ENCODE results near the gene MGARP. TPM values are rescaled to one million over a fixed set of nuclear protein-coding genes. Genes with fewer than 3 reads are reported as not detected.

Gene MGARP
- total and polyA plus RNA-seq, 9 of the 15 experiments (the other 6 are each of a cell fraction or from before 2014, with no cell fraction given) = 0.11 to 0.45 (median 0.23) TPM; not detected in 4

DNA sequence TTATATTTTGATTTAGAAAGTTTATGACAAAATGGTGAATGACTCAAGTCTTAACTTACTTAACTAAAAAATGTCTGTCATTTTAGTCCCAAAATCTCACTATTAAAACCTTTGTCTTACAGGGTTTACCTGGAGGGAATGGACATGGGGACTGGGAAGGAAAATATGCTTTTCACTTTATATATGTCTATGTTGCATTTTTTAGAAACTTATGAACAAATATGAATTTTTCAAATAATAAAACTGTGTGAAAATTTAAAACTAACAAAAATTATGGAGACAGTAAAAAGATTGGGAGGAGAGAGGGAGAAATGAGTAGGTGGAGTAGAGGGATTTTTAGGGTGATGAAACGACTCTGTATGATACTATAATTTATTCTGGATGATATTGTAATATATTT, 6.2 kb downstream of the MGARP start:
- BruUV-seq (replicated peaks) = no TSS peak
- Histone ChIP-seq H3K4me2 (ENCODE audit: insufficient read depth, low read length) (no peak overlapping the region), H4K20me1 (replicated peaks; ENCODE audit: control insufficient read depth, insufficient read depth, low read length) (no peaks in the 10 kb centered on the region), H3K4me1 (replicated peaks in 1 of 2; ENCODE audit: control insufficient read depth in 2 of 2, insufficient read depth in 2 of 2, low read length in 2 of 2) (no peaks in the 10 kb centered on the region), H3K9me3 (replicated peaks; ENCODE audit: control insufficient read depth, insufficient read depth, low read depth, low read length) (no peaks in the 10 kb centered on the region), H3K27me3 (ENCODE audit: control insufficient read depth in 2 of 2, insufficient read depth in 2 of 2, low read length in 2 of 2) (no peaks in the 10 kb centered on the region), H3K27ac (ENCODE audit: extremely low read depth, low read depth, low read length) (no peak overlapping the region), H3K9ac (ENCODE audit: insufficient read depth in 1 of 2, low read depth in 2 of 2, low read length in 2 of 2) (no peak overlapping the region), H3K9me1 (ENCODE audit: control insufficient read depth, insufficient read depth, low read length) (no peaks in the 10 kb centered on the region), H3K4me3 (no peak overlapping the region), H3K36me3 (ENCODE audit: control insufficient read depth, insufficient read depth, low read length) (no peaks in the 10 kb centered on the region), H2AFZ (ENCODE audit: low read depth, low read length) (no peak overlapping the region), H3K79me2 (ENCODE audit: control insufficient read depth, insufficient read depth, low read length) (no peaks in the 10 kb centered on the region)
- ChIA-PET POLR2A (no interaction called here), CTCF (ENCODE audit: low intra/inter-chr PET ratio) (no interaction called here)
- 22% methylated on average over 1 of the region's 1 CpG for WGBS (ENCODE audit: insufficient coverage, low coverage, missing lambda C conversion rate)
- TF ChIP-seq TAF9B (IDR thresholded peaks at IDR 0.05; ENCODE audit: partially characterized antibody) (no peak), ZNF316 (IDR thresholded peaks at IDR 0.05) (peak; percentile 80), MAFG (tag; conservative IDR thresholded peaks at IDR 0.05) (peak; percentile 28; the same call in 1 of the 2 replicates), C11orf30 (IDR thresholded peaks at IDR 0.05; ENCODE audit: low read depth) (peak; percentile 64; the same call in 1 of the 2 replicates)
- in situ Hi-C loops (cut with MboI) = no loop called here
- no peak for DNase-seq (ENCODE audit: extremely low read depth in 1 of 4, low spot score in 3 of 4)
- no peak for ATAC-seq
- FAIRE-seq = no peak
- intact Hi-C loops (cut with micrococcal nuclease) = no loop called here

DNA sequence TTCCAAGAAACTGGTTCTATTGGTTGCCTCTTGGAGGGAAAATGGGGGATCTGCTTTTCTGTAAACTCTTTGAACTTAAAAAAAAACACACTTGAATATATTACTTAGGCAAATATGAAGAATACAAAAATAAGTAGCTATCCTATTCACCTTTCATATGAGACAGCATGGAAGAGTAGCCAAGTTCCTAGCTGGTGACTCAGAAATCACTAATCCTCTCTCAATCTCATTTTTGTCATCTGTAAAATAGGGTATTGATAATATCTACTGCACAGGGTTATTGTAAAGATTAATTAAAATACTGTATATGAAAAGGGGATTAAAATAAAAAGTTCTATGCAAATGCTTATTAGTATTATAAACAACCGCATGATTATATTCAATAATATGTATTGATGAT, 12.7 kb downstream of the MGARP start:
- H3K4me2 ChIP-seq (ENCODE audit: insufficient read depth, low read length) = peak overlapping the region; percentile 71; the same call in 1 of the 2 replicates
- in situ Hi-C loops (cut with MboI) = no loop called here
- FAIRE-seq (no peak), ATAC-seq (no peak), DNase-seq (ENCODE audit: extremely low read depth in 1 of 4, low spot score in 3 of 4) (no peak)
- H3K9me3 ChIP-seq (replicated peaks; ENCODE audit: control insufficient read depth, insufficient read depth, low read depth, low read length) = no peaks in the 10 kb centered on the region
- H3K9me1 ChIP-seq (ENCODE audit: control insufficient read depth, insufficient read depth, low read length) = no peaks in the 10 kb centered on the region
- H3K27ac ChIP-seq (ENCODE audit: extremely low read depth, low read depth, low read length) = no peak overlapping the region
- CTCF ChIA-PET (ENCODE audit: low intra/inter-chr PET ratio) = no interaction called here
- H3K4me3 ChIP-seq = no peak overlapping the region
- TF ChIP-seq ATF7 (IDR thresholded peaks at IDR 0.05) = no peak
- no peak for TF ChIP-seq CREM (IDR thresholded peaks at IDR 0.05; ENCODE audit: low read depth)
- TF ChIP-seq PRMT5 (CRISPR knock-in tag; IDR thresholded peaks at IDR 0.05) = no peak
- TF ChIP-seq MECOM (CRISPR knock-in tag; IDR thresholded peaks at IDR 0.05) = no peak
- no peak for TF ChIP-seq ZNF707 (CRISPR knock-in tag; conservative IDR thresholded peaks at IDR 0.05)
- no peak for TF ChIP-seq CBFA2T3 (IDR thresholded peaks at IDR 0.05)
- TF ChIP-seq HDGF (IDR thresholded peaks at IDR 0.05) = no peak
- no peak for TF ChIP-seq MAFK (IDR thresholded peaks at IDR 0.05; ENCODE audit: low read length)
- TF ChIP-seq TGIF2 (CRISPR knock-in tag; IDR thresholded peaks at IDR 0.05) = no peak
- TF ChIP-seq HDAC1 (IDR thresholded peaks at IDR 0.05) = no peak
- POLR2A ChIA-PET = interaction anchor here (0.6 to 1.0 kb wide), 2 partner anchors 14 to 399 kb away, joined by 3 read pairs; no protein-coding TSS in a partner anchor
- peaks cover 5 to 14% of the 10 kb centered on the region in 2 experiments; a peak in 4 of 5 replicates for H3K4me1 ChIP-seq (replicated peaks in 1 of 2; ENCODE audit: control insufficient read depth in 2 of 2, insufficient read depth in 2 of 2, low read length in 2 of 2)
- intact Hi-C loops (cut with micrococcal nuclease) = no loop called here
- H2AFZ ChIP-seq (ENCODE audit: low read depth, low read length) = no peak overlapping the region
- no peaks in the 10 kb centered on the region for H3K27me3 ChIP-seq (ENCODE audit: control insufficient read depth in 2 of 2, insufficient read depth in 2 of 2, low read length in 2 of 2)
- H4K20me1 ChIP-seq (replicated peaks; ENCODE audit: control insufficient read depth, insufficient read depth, low read length) = 0 out of 2 replicates have a peak, but pooled peaks cover 6% of the 10 kb centered on the region
- no TSS peak for BruUV-seq (replicated peaks)
- H3K79me2 ChIP-seq (ENCODE audit: control insufficient read depth, insufficient read depth, low read length) = no peaks in the 10 kb centered on the region
- WGBS (ENCODE audit: insufficient coverage, low coverage, missing lambda C conversion rate) = 100% methylated on average over 1 of the region's 1 CpG
- H3K36me3 ChIP-seq (ENCODE audit: control insufficient read depth, insufficient read depth, low read length) = no peaks in the 10 kb centered on the region
- H3K9ac ChIP-seq (ENCODE audit: insufficient read depth in 1 of 2, low read depth in 2 of 2, low read length in 2 of 2) = no peak overlapping the region

Measured in K562 (cell line).